Measurements from ENCODE around the gene STK24.

Gene STK24

DNA sequence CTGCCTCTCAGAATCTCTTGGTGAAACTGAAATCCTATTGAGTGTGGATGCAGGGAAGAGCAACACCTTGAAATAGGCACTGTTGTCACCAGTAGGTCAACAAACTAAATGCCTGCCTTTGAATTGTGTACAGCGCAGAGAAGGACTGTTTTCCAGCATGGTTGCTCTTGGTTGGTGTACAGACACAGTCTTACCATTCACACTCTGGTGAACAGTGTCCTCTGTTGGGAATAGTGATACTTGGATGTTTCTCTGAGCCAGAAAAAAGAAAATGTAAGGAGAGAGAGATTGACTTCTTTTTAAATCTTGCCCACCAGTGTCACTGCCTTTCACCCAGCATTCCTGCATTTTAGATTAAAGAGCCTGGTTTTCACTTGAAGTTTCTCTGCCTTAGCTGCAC is 179.7 kb downstream of the STK24 start:
- Histone ChIP-seq H3K36me3 (replicated peaks) (peaks cover 12% of the 10 kb centered on the region), H3K27me3 (replicated peaks) (no peaks in the 10 kb centered on the region), H3K27ac (no peak overlapping the region), H3K4me3 (ENCODE audit: low read depth, low read length) (no peak overlapping the region)
- in situ Hi-C loops (cut with HindIII; ENCODE audit: low pct_ligation_motif_present, low sequenced_read_pairs): no loop called here
- TF ChIP-seq, protein P1, sequence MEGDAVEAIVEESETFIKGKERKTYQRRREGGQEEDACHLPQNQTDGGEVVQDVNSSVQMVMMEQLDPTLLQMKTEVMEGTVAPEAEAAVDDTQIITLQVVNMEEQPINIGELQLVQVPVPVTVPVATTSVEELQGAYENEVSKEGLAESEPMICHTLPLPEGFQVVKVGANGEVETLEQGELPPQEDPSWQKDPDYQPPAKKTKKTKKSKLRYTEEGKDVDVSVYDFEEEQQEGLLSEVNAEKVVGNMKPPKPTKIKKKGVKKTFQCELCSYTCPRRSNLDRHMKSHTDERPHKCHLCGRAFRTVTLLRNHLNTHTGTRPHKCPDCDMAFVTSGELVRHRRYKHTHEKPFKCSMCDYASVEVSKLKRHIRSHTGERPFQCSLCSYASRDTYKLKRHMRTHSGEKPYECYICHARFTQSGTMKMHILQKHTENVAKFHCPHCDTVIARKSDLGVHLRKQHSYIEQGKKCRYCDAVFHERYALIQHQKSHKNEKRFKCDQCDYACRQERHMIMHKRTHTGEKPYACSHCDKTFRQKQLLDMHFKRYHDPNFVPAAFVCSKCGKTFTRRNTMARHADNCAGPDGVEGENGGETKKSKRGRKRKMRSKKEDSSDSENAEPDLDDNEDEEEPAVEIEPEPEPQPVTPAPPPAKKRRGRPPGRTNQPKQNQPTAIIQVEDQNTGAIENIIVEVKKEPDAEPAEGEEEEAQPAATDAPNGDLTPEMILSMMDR (IDR thresholded peaks at IDR 0.05; ENCODE audit: low read depth, low read length, missing control alignments): peak; percentile 50
- DNase-seq: peak; percentile 18

DNA sequence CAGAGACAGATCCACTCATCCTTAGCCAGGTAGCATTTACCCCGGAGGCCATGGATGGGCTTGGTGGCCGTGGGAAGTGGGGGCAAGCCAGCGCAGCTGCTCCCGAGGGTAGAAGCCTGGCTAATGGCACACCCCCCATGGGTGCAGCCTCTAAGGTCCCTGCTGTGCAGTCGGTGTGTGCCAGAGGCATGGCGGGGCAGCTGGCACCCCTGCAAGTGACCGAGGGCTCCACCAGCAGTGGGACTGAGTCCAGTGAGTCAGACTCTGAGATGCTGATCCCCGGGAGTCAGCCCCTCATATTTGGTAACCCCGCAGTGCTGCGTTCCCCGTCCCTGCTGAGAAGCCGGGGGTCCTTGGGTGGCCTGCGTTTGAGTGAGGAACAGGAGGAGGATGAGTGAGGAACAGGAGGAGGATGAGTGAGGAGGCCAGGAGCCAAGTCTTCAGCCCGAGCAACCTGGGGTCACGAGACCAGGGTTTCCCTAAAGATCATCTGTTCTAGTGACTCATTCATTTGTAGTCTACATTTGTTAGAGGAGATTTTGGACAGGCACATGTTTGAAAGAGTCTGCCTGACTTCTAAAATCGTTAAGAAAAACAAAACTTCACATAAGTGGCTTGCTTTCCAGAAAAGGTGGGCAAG is 180.7 kb downstream of the STK24 start:
- TF ChIP-seq, protein P1 (IDR thresholded peaks at IDR 0.05; ENCODE audit: low read depth, low read length, missing control alignments): no peak
- no peak overlapping the region for H3K4me3 ChIP-seq (ENCODE audit: low read depth, low read length)
- no peak for DNase-seq
- no peaks in the 10 kb centered on the region for H3K27me3 ChIP-seq (replicated peaks)
- peaks cover 12% of the 10 kb centered on the region for H3K36me3 ChIP-seq (replicated peaks)
- in situ Hi-C loops (cut with HindIII; ENCODE audit: low pct_ligation_motif_present, low sequenced_read_pairs): no loop called here
- H3K27ac ChIP-seq: no peak overlapping the region
